Kidney epithelial cell (primary cell): ENCODE measurements around the gene SLC27A6. TPM values are rescaled to one million over a fixed set of nuclear protein-coding genes. Genes with fewer than 3 reads are reported as not detected.

ENCODE experiments used
- DNase-seq: peaks from one replicate; pipeline ENCODE4 v3.0.0-alpha.2; 2010; ENCODE audit warnings: low read depth
- H3K27me3 ChIP-seq: 2 replicates; pipeline ENCODE4 v1.6.0; 2011; ENCODE audit warnings: low read length; ENCODE audit not compliant: control insufficient read depth, insufficient read depth
- H3K36me3 ChIP-seq: 2 replicates; pipeline ENCODE4 v1.5.1; 2011; ENCODE audit warnings: low read length; ENCODE audit not compliant: control insufficient read depth, insufficient read depth
- H3K4me3 ChIP-seq: 2 replicates; pipeline ENCODE4 v1.5.1; 2011; ENCODE audit warnings: low read depth, mild to moderate bottlenecking, control low read depth, low read length
- CTCF ChIP-seq: IDR thresholded peaks from 2 replicates; pipeline ENCODE4 v1.5.1; 2011; ENCODE audit warnings: mild to moderate bottlenecking, moderate library complexity, low read length, control low read depth, inconsistent platforms; ENCODE audit not compliant: insufficient read depth, poor library complexity, severe bottlenecking
- total RNA-seq: library from RNA; depleted of rRNA; stranded (reverse); fragments of >200 nt; gene quantifications from 2 replicates; pipeline ENCODE4 v1.2.3, GENCODE V29; 2015

Gene SLC27A6
- total RNA-seq, 1 donor from 2014 or later = 1.6 TPM

GRCh38 chr5:129046151-129046550, 80.9 kb downstream of the SLC27A6 start:
- no peak for TF ChIP-seq CTCF
- DNase-seq = no peak

GRCh38 chr5:129048509-129048908, 83.2 kb downstream of the SLC27A6 start:
- Histone ChIP-seq H3K27me3 (no peaks in the 10 kb centered on the region), H3K36me3 (no peaks in the 10 kb centered on the region), H3K4me3 (no peak overlapping the region)
- DNase-seq = no peak
- no peak for TF ChIP-seq CTCF

More at GRCh38 chr5:129046151-129046550, 80.9 kb downstream of the SLC27A6 start:
- H3K4me3 ChIP-seq = no peak overlapping the region
- no peaks in the 10 kb centered on the region for H3K27me3 ChIP-seq
- H3K36me3 ChIP-seq = no peaks in the 10 kb centered on the region

DNA sequence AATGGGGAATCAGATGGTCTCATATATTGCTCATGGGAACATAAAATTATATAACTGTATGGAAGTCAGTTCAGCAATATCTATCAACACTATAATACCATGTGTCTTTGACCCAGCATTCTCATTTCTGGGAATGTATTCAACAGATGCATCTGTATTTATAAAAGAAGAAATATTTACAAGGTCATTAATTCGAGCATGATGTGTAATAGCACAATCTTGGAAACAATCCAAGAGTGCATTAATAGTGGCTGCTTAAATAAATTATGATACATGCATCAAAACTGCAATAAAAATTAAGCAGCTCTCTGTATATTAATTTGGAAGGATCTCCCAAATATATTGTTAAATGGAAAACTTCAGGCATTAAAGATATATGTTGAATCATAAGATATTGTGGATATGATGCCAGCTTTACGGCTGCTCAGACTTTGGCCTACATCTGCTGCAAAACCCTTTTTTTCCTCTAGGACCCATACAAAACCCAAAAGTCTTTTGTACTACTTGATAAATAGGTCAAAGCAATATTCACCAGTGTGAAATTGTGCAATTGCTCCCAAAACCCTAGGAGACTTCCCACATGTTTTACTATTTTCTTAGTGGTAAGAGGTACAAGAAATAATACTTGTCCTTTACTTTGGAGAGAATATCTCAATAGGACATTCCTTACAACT, 84.0 kb downstream of the SLC27A6 start:
- TF ChIP-seq CTCF = no peak
- no peak for DNase-seq
- no peaks in the 10 kb centered on the region for H3K27me3 ChIP-seq
- H3K4me3 ChIP-seq = no peak overlapping the region
- H3K36me3 ChIP-seq = no peaks in the 10 kb centered on the region

- H3K4me3 ChIP-seq = no peak overlapping the region
- no peak for DNase-seq
- no peak for TF ChIP-seq CTCF
- H3K36me3 ChIP-seq = no peaks in the 10 kb centered on the region
- H3K27me3 ChIP-seq = no peaks in the 10 kb centered on the region
Observed at GRCh38 chr5:129051283-129051682, 86.0 kb downstream of the SLC27A6 start.

DNA sequence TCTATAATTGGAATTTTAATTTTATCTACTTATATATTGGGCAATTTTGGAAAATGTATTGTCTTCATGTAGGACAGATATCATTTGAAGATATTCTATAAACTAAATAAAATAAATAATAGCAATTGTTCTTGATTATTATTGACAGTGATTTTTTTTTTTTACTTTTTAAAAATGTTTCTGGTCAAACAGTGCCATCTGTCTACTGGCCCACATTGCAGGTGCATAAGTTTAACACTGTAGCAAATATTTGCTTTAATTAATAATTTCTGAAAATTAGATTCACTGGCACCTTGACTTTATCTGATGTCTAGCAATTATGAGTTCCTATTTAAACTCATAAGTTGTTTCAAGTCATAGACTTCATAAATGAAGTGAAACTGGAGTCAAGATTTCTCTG, 88.2 kb downstream of the SLC27A6 start:
- DNase-seq = no peak
- H3K36me3 ChIP-seq = no peaks in the 10 kb centered on the region
- TF ChIP-seq CTCF = no peak
- H3K4me3 ChIP-seq = no peak overlapping the region
- no peaks in the 10 kb centered on the region for H3K27me3 ChIP-seq

GRCh38 chr5:129057329-129057728, 92.0 kb downstream of the SLC27A6 start:
- no peaks in the 10 kb centered on the region for H3K27me3 ChIP-seq
- no peak for DNase-seq
- H3K4me3 ChIP-seq = no peak overlapping the region
- no peak for TF ChIP-seq CTCF
- no peaks in the 10 kb centered on the region for H3K36me3 ChIP-seq
